GM12892 (cell line): ENCODE measurements around the gene AKR7A2.

ENCODE experiments used
- DNase-seq: peaks from one replicate; pipeline ENCODE4 v3.0.0; 2011; ENCODE audit not compliant: insufficient read length
- FAIRE-seq: peaks from 2 replicates; lab custom pipeline; 2011; peaks lifted over from hg19 to GRCh38; lab: Jason Lieb, UNC
- POLR2A ChIP-seq: IDR thresholded peaks from 2 replicates; pipeline ENCODE4 v1.6.1; 2011; ENCODE audit warnings: low read depth, low read length, control low read depth
- POLR2AphosphoS5 ChIP-seq: IDR thresholded peaks from 2 replicates; pipeline ENCODE4 v1.6.1; 2011; ENCODE audit warnings: low read depth, low read length, control low read depth
- TAF1 ChIP-seq: IDR thresholded peaks from 2 replicates; pipeline ENCODE4 v1.6.1; 2011; ENCODE audit warnings: low read depth, mild to moderate bottlenecking, control low read depth, low read length, borderline replicate concordance

AKR7A2 gene

GRCh38 chr1:19329188-19329587 lies 17.2 kb upstream of the AKR7A2 start:
- FAIRE-seq = no peak
- no peak for TF ChIP-seq POLR2AphosphoS5
- TF ChIP-seq POLR2A = no peak
- TF ChIP-seq TAF1 = no peak
- no peak for DNase-seq

GRCh38 chr1:19328486-19328885 lies 16.5 kb upstream of the AKR7A2 start:
- FAIRE-seq (no peak), DNase-seq (no peak)
- TF ChIP-seq POLR2AphosphoS5 = no peak
- no peak for TF ChIP-seq POLR2A
- TF ChIP-seq TAF1 = no peak

GRCh38 chr1:19327736-19328135 lies 15.8 kb upstream of the AKR7A2 start:
- DNase-seq (no peak), FAIRE-seq (no peak)
- TF ChIP-seq POLR2A = no peak

GRCh38 chr1:19327301-19327700 lies 15.4 kb upstream of the AKR7A2 start:
- FAIRE-seq = no peak
- TF ChIP-seq TAF1 (no peak), POLR2A (no peak), POLR2AphosphoS5 (no peak)
- DNase-seq = no peak

- DNase-seq (no peak), FAIRE-seq (no peak)
- no peak for TF ChIP-seq POLR2AphosphoS5
- no peak for TF ChIP-seq POLR2A
- no peak for TF ChIP-seq TAF1
These were observed 14.8 kb upstream of the AKR7A2 start for GRCh38 chr1:19326748-19327065.

- no peak for DNase-seq
- FAIRE-seq = no peak
- TF ChIP-seq TAF1 (no peak), POLR2AphosphoS5 (no peak; the same call in 1 of the 2 replicates), POLR2A (no peak)
These were observed 14.2 kb upstream of the AKR7A2 start for GRCh38 chr1:19325958-19326747.

GRCh38 chr1:19325368-19325957 lies 13.5 kb upstream of the AKR7A2 start:
- DNase-seq (no peak), FAIRE-seq (no peak)
- no peak for TF ChIP-seq POLR2A
- no peak for TF ChIP-seq TAF1
- no peak for TF ChIP-seq POLR2AphosphoS5

- TF ChIP-seq POLR2AphosphoS5 (no peak), TAF1 (no peak), POLR2A (no peak)
- FAIRE-seq = no peak
- no peak for DNase-seq
These were observed 12.7 kb upstream of the AKR7A2 start for GRCh38 chr1:19324665-19324990.

- TF ChIP-seq POLR2AphosphoS5 (no peak), TAF1 (no peak), POLR2A (no peak)
- FAIRE-seq (no peak), DNase-seq (no peak)
These were observed 12.2 kb upstream of the AKR7A2 start for GRCh38 chr1:19323987-19324664.

GRCh38 chr1:19322481-19322880 lies 10.5 kb upstream of the AKR7A2 start:
- FAIRE-seq (no peak), DNase-seq (no peak)
- TF ChIP-seq TAF1 = no peak
- no peak for TF ChIP-seq POLR2AphosphoS5
- TF ChIP-seq POLR2A = no peak

- FAIRE-seq = no peak
- no peak for DNase-seq
- TF ChIP-seq POLR2A (no peak), TAF1 (no peak), POLR2AphosphoS5 (no peak)
These were observed 9.1 kb upstream of the AKR7A2 start for GRCh38 chr1:19321071-19321470.

- no peak for TF ChIP-seq POLR2A
- TF ChIP-seq TAF1 = no peak
- no peak for TF ChIP-seq POLR2AphosphoS5
- no peak for FAIRE-seq
- DNase-seq = no peak
These were observed 7.3 kb upstream of the AKR7A2 start for GRCh38 chr1:19319196-19319595.
